GM23338 (cell line): ENCODE data around the gene MKLN1. TPM values are rescaled to one million over a fixed set of nuclear protein-coding genes. Genes with fewer than 3 reads are reported as not detected.

Source experiments
- ATAC-seq: fragments of 200-7000 bp; cut with Tn5 transposase; 3 replicates; pipeline ENCODE4 v1.9.1; 2020
- DNase-seq: peaks from one replicate; pipeline ENCODE4 v3.0.0-alpha.2; 2015; ENCODE audit warnings: low spot score
- H2AFZ ChIP-seq: fragments of 200-600 bp; sonication (generic); 2 replicates; pipeline ENCODE4 v1.8.0; 2016; ENCODE audit warnings: antibody characterized with exemption, mild to moderate bottlenecking, moderate library complexity
- H3F3A ChIP-seq: fragments of 200-600 bp; sonication (generic); replicated peaks from 2 replicates; pipeline ENCODE4 v1.8.0; 2017; ENCODE audit warnings: antibody characterized with exemption, mixed run types, low read depth
- H3K27ac ChIP-seq: fragments of 200-600 bp; sonication (generic); 2 replicates; pipeline ENCODE4 v1.6.1; 2016; ENCODE audit warnings: low read depth
- H3K27me3 ChIP-seq: fragments of 200-600 bp; sonication (generic); 2 replicates; pipeline ENCODE4 v1.8.0; 2016; ENCODE audit warnings: mild to moderate bottlenecking, mixed run types, moderate library complexity; ENCODE audit not compliant: insufficient read depth
- H3K36me3 ChIP-seq: fragments of 200-600 bp; sonication (generic); 2 replicates; pipeline ENCODE4 v1.8.0; 2016; ENCODE audit warnings: mild to moderate bottlenecking; ENCODE audit not compliant: insufficient read depth
- H3K4me1 ChIP-seq: fragments of 200-600 bp; sonication (generic); 2 replicates; pipeline ENCODE4 v1.8.0; 2016; ENCODE audit warnings: mild to moderate bottlenecking, moderate library complexity; ENCODE audit not compliant: insufficient read depth
- H3K4me2 ChIP-seq: fragments of 200-600 bp; sonication (generic); 2 replicates; pipeline ENCODE4 v1.7.1; 2017; ENCODE audit warnings: mixed run types
- H3K4me3 ChIP-seq: fragments of 200-600 bp; sonication (generic); 2 replicates; pipeline ENCODE4 v1.6.1; 2016; ENCODE audit warnings: mixed run types
- H3K79me2 ChIP-seq: fragments of 200-600 bp; sonication (generic); replicated peaks from 2 replicates; pipeline ENCODE4 v1.8.0; 2017; ENCODE audit warnings: mild to moderate bottlenecking; ENCODE audit not compliant: insufficient read depth
- H3K9me2 ChIP-seq: fragments of 200-600 bp; sonication (generic); 2 replicates; pipeline ENCODE4 v1.8.0; 2017; ENCODE audit not compliant: insufficient read depth
- H4K20me1 ChIP-seq: fragments of 200-600 bp; sonication (generic); replicated peaks from 2 replicates; pipeline ENCODE4 v1.8.0; 2017; ENCODE audit warnings: mild to moderate bottlenecking; ENCODE audit not compliant: insufficient read depth
- H3K27ac Mint-ChIP-seq: 2 replicates; pipeline ENCODE4 v1.8.0; 2020; ENCODE audit warnings: inconsistent platforms, mild to moderate bottlenecking, moderate library complexity, mixed read lengths
- H3K27me3 Mint-ChIP-seq: 3 replicates; pipeline ENCODE4 v1.8.0; 2022; ENCODE audit warnings: low read depth, mild to moderate bottlenecking, moderate library complexity, mixed read lengths, inconsistent platforms; ENCODE audit not compliant: insufficient read depth, poor library complexity
- H3K36me3 Mint-ChIP-seq: 3 replicates; pipeline ENCODE4 v1.8.0; 2021; ENCODE audit warnings: low read depth, mild to moderate bottlenecking, inconsistent platforms, moderate library complexity, mixed read lengths
- H3K4me1 Mint-ChIP-seq: 3 replicates; pipeline ENCODE4 v1.8.0; 2020; ENCODE audit warnings: mild to moderate bottlenecking, inconsistent platforms, mixed read lengths
- H3K4me3 Mint-ChIP-seq: 3 replicates; pipeline ENCODE4 v1.8.0; 2021; ENCODE audit warnings: moderate library complexity, mild to moderate bottlenecking, inconsistent platforms, mixed read lengths
- H3K9me3 Mint-ChIP-seq: 3 replicates; pipeline ENCODE4 v1.8.0; 2020; ENCODE audit warnings: moderate library complexity, mild to moderate bottlenecking, inconsistent platforms, mixed read lengths
- CREB1 ChIP-seq: fragments of 250-450 bp; sonication (Bioruptor Pico); IDR thresholded peaks from 2 replicates; pipeline ENCODE4 v1.5.0; 2020; ENCODE audit warnings: low read depth, mild to moderate bottlenecking, moderate library complexity
- EZH2 ChIP-seq: fragments of 200-600 bp; sonication (generic); IDR thresholded peaks from one replicate; pipeline ENCODE4 v1.8.0; 2017; ENCODE audit warnings: antibody characterized with exemption, mild to moderate bottlenecking, low read depth; ENCODE audit not compliant: unreplicated experiment
- EZH2phosphoT487 ChIP-seq: fragments of 200-600 bp; sonication (generic); IDR thresholded peaks from one replicate; pipeline ENCODE4 v1.8.1; 2018; ENCODE audit warnings: antibody characterized with exemption; ENCODE audit not compliant: unreplicated experiment
- JUNB ChIP-seq: IDR thresholded peaks from one replicate; pipeline ENCODE4 v1.6.1; 2016; ENCODE audit warnings: antibody characterized with exemption; ENCODE audit not compliant: unreplicated experiment
- NANOG ChIP-seq: IDR thresholded peaks from 2 replicates; pipeline ENCODE4 v1.6.1; 2016; ENCODE audit warnings: antibody characterized with exemption, borderline replicate concordance
- POLR2AphosphoS5 ChIP-seq: IDR thresholded peaks from 2 replicates; pipeline ENCODE4 v1.6.1; 2016; ENCODE audit warnings: antibody characterized with exemption, low read depth
- STAT1 ChIP-seq: IDR thresholded peaks from one replicate; pipeline ENCODE4 v1.6.1; 2016; ENCODE audit warnings: antibody characterized with exemption; ENCODE audit not compliant: unreplicated experiment
- ZNF114 ChIP-seq: fragments of 250-450 bp; sonication (Bioruptor Pico); IDR thresholded peaks from 2 replicates; pipeline ENCODE4 v1.5.0; 2020; ENCODE audit warnings: mild to moderate bottlenecking, moderate library complexity
- ZNF331 ChIP-seq: fragments of 250-450 bp; sonication (Bioruptor Pico); IDR thresholded peaks from 2 replicates; pipeline ENCODE4 v1.5.0; 2020; ENCODE audit warnings: low read depth, mild to moderate bottlenecking, moderate library complexity
- polyA plus RNA-seq: library from polyadenylated mRNA; unstranded; fragments of >200 nt; fragmentation: Nextera tagmentation; extraction: Ambion mirVana; gene quantifications from 2 replicates; pipeline ENCODE4 v1.2.1, GENCODE V29; 2016
- total RNA-seq: library from RNA; depleted of rRNA; stranded (reverse); fragments of >200 nt; shearing (Covaris generic); gene quantifications from 2 replicates; pipeline ENCODE4 v1.2.3, GENCODE V29; 2014
- TF ChIP-seq, protein P1 (sequence below), 2 experiments: fragments of 200-600 bp in 1 of 2; sonication (generic) in 1 of 2; conservative IDR thresholded peaks; 2 replicates each; pipeline versions ENCODE4 v1.5.1 to v1.6.1; 2016 to 2017; ENCODE audit warnings: antibody characterized with exemption in 2 of 2, low read depth in 2 of 2, mild to moderate bottlenecking in 2 of 2, moderate library complexity in 1 of 2
- TF ChIP-seq, protein P2 (sequence below): fragments of 250-450 bp; sonication (Bioruptor Pico); IDR thresholded peaks from 2 replicates; pipeline ENCODE4 v1.5.0; 2020; ENCODE audit warnings: mild to moderate bottlenecking, moderate library complexity
- TF ChIP-seq, protein P3 (sequence below): IDR thresholded peaks from one replicate; pipeline ENCODE4 v1.6.1; 2018; ENCODE audit warnings: antibody characterized with exemption; ENCODE audit not compliant: unreplicated experiment
- TF ChIP-seq, protein P4 (sequence below): IDR thresholded peaks from 2 replicates; pipeline ENCODE4 v1.6.1; 2016; ENCODE audit warnings: antibody characterized with exemption

Gene MKLN1
- total and polyA plus RNA-seq, 2 experiments from 2014 or later = 25.3 to 46.5 TPM

DNA sequence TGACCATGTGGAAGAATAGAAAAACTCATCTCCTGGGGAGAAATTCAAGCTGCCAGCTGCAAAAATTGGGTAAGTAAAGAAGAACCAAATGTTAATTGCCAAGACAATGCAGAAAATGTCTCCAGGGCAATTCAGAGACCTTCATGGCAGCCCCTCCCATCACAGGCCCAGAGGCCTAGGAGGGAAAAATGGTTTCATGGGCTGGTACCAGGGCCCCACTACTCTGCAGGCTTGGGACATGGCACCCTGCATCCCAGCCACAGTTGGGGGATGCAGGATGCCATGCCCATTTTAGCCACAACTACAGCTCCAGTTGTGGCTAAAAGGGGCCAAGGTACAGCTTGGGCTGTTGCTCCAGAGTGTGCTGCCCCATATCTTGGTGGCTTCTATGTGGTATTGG is 20.9 kb upstream of the MKLN1 start:
- Histone ChIP-seq H3K27me3 (no peaks in the 10 kb centered on the region), H3K79me2 (no peaks in the 10 kb centered on the region), H3F3A (no peaks in the 10 kb centered on the region), H4K20me1 (no peaks in the 10 kb centered on the region), H3K9me2 (no peaks in the 10 kb centered on the region), H3K36me3 (peaks cover 14% of the 10 kb centered on the region), H3K4me1 (0 out of 2 replicates have a peak, but pooled peaks cover 4% of the 10 kb centered on the region), H3K4me2 (no peak overlapping the region), H2AFZ (no peak overlapping the region), H3K4me3 (no peak overlapping the region), H3K27ac (no peak overlapping the region)
- no peak overlapping the region for H3K4me3 Mint-ChIP-seq
- no peak overlapping the region for H3K27ac Mint-ChIP-seq
- peaks cover 7% of the 10 kb centered on the region for H3K4me1 Mint-ChIP-seq
- TF ChIP-seq CREB1 (CRISPR knock-in tag) (no peak), ZNF114 (CRISPR knock-in tag) (no peak), EZH2 (no peak), ZNF331 (CRISPR knock-in tag) (no peak), STAT1 (no peak), POLR2AphosphoS5 (no peak), JUNB (no peak), EZH2phosphoT487 (no peak), NANOG (no peak)
- TF ChIP-seq, protein P1, sequence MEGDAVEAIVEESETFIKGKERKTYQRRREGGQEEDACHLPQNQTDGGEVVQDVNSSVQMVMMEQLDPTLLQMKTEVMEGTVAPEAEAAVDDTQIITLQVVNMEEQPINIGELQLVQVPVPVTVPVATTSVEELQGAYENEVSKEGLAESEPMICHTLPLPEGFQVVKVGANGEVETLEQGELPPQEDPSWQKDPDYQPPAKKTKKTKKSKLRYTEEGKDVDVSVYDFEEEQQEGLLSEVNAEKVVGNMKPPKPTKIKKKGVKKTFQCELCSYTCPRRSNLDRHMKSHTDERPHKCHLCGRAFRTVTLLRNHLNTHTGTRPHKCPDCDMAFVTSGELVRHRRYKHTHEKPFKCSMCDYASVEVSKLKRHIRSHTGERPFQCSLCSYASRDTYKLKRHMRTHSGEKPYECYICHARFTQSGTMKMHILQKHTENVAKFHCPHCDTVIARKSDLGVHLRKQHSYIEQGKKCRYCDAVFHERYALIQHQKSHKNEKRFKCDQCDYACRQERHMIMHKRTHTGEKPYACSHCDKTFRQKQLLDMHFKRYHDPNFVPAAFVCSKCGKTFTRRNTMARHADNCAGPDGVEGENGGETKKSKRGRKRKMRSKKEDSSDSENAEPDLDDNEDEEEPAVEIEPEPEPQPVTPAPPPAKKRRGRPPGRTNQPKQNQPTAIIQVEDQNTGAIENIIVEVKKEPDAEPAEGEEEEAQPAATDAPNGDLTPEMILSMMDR (conservative IDR thresholded peaks at IDR 0.05; ENCODE audit: low read depth in 2 of 2) = no peak
- TF ChIP-seq, protein P2, sequence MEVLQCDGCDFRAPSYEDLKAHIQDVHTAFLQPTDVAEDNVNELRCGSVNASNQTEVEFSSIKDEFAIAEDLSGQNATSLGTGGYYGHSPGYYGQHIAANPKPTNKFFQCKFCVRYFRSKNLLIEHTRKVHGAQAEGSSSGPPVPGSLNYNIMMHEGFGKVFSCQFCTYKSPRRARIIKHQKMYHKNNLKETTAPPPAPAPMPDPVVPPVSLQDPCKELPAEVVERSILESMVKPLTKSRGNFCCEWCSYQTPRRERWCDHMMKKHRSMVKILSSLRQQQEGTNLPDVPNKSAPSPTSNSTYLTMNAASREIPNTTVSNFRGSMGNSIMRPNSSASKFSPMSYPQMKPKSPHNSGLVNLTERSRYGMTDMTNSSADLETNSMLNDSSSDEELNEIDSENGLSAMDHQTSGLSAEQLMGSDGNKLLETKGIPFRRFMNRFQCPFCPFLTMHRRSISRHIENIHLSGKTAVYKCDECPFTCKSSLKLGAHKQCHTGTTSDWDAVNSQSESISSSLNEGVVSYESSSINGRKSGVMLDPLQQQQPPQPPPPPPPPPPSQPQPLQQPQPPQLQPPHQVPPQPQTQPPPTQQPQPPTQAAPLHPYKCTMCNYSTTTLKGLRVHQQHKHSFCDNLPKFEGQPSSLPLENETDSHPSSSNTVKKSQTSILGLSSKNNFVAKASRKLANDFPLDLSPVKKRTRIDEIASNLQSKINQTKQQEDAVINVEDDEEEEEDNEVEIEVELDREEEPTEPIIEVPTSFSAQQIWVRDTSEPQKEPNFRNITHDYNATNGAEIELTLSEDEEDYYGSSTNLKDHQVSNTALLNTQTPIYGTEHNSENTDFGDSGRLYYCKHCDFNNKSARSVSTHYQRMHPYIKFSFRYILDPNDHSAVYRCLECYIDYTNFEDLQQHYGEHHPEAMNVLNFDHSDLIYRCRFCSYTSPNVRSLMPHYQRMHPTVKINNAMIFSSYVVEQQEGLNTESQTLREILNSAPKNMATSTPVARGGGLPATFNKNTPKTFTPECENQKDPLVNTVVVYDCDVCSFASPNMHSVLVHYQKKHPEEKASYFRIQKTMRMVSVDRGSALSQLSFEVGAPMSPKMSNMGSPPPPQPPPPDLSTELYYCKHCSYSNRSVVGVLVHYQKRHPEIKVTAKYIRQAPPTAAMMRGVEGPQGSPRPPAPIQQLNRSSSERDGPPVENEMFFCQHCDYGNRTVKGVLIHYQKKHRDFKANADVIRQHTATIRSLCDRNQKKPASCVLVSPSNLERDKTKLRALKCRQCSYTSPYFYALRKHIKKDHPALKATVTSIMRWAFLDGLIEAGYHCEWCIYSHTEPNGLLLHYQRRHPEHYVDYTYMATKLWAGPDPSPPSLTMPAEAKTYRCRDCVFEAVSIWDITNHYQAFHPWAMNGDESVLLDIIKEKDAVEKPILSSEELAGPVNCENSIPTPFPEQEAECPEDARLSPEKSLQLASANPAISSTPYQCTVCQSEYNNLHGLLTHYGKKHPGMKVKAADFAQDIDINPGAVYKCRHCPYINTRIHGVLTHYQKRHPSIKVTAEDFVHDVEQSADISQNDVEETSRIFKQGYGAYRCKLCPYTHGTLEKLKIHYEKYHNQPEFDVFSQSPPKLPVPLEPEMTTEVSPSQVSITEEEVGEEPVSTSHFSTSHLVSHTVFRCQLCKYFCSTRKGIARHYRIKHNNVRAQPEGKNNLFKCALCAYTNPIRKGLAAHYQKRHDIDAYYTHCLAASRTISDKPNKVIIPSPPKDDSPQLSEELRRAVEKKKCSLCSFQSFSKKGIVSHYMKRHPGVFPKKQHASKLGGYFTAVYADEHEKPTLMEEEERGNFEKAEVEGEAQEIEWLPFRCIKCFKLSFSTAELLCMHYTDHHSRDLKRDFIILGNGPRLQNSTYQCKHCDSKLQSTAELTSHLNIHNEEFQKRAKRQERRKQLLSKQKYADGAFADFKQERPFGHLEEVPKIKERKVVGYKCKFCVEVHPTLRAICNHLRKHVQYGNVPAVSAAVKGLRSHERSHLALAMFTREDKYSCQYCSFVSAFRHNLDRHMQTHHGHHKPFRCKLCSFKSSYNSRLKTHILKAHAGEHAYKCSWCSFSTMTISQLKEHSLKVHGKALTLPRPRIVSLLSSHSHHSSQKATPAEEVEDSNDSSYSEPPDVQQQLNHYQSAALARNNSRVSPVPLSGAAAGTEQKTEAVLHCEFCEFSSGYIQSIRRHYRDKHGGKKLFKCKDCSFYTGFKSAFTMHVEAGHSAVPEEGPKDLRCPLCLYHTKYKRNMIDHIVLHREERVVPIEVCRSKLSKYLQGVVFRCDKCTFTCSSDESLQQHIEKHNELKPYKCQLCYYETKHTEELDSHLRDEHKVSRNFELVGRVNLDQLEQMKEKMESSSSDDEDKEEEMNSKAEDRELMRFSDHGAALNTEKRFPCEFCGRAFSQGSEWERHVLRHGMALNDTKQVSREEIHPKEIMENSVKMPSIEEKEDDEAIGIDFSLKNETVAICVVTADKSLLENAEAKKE (CRISPR knock-in tag) = no peak
- TF ChIP-seq, protein P3, sequence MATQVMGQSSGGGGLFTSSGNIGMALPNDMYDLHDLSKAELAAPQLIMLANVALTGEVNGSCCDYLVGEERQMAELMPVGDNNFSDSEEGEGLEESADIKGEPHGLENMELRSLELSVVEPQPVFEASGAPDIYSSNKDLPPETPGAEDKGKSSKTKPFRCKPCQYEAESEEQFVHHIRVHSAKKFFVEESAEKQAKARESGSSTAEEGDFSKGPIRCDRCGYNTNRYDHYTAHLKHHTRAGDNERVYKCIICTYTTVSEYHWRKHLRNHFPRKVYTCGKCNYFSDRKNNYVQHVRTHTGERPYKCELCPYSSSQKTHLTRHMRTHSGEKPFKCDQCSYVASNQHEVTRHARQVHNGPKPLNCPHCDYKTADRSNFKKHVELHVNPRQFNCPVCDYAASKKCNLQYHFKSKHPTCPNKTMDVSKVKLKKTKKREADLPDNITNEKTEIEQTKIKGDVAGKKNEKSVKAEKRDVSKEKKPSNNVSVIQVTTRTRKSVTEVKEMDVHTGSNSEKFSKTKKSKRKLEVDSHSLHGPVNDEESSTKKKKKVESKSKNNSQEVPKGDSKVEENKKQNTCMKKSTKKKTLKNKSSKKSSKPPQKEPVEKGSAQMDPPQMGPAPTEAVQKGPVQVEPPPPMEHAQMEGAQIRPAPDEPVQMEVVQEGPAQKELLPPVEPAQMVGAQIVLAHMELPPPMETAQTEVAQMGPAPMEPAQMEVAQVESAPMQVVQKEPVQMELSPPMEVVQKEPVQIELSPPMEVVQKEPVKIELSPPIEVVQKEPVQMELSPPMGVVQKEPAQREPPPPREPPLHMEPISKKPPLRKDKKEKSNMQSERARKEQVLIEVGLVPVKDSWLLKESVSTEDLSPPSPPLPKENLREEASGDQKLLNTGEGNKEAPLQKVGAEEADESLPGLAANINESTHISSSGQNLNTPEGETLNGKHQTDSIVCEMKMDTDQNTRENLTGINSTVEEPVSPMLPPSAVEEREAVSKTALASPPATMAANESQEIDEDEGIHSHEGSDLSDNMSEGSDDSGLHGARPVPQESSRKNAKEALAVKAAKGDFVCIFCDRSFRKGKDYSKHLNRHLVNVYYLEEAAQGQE = no peak
- TF ChIP-seq, protein P4, sequence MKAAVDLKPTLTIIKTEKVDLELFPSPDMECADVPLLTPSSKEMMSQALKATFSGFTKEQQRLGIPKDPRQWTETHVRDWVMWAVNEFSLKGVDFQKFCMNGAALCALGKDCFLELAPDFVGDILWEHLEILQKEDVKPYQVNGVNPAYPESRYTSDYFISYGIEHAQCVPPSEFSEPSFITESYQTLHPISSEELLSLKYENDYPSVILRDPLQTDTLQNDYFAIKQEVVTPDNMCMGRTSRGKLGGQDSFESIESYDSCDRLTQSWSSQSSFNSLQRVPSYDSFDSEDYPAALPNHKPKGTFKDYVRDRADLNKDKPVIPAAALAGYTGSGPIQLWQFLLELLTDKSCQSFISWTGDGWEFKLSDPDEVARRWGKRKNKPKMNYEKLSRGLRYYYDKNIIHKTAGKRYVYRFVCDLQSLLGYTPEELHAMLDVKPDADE = no peak
- DNase-seq (no peak), ATAC-seq (no peak)
- H3K9me3 Mint-ChIP-seq = peaks cover 54% of the 10 kb centered on the region
- peaks cover 43% of the 10 kb centered on the region for H3K36me3 Mint-ChIP-seq
- H3K27me3 Mint-ChIP-seq = peaks cover 3% of the 10 kb centered on the region
